Right ventricle myocardium inferior (tissue), 1 donor: ENCODE results near the gene INF2. TPM values are rescaled to one million over a fixed set of nuclear protein-coding genes. Genes with fewer than 3 reads are reported as not detected.
A peak's percentile ranks its signal among the peaks of the same experiment; 100 is the strongest.
"Not testable (repeated sequence)": the region's sequence is repeated elsewhere in the genome, so short reads cannot be mapped to it uniquely, and the experiment has no call there.

Experiments
- ATAC-seq: fragments of 200-7000 bp; cut with Tn5 transposase; one replicate; pipeline ENCODE4 v1.9.1; 2020; ENCODE audit warnings: mild to moderate bottlenecking, moderate library complexity
- DNase-seq: peaks from one replicate; pipeline ENCODE4 v3.0.0; 2021; ENCODE audit errors: missing footprints
- intact Hi-C: fragments of 100-400 bp; cut with DNase I; formaldehyde crosslinking; loops from one replicate; pipeline ENCODE4 v1.11.0; 2022
- total RNA-seq: library from RNA; stranded (reverse); fragmentation: NEBNext Ultra II Directional; extraction: Animal tissue kit (Norgen Biotek cat#: 25700); gene quantifications from one replicate; pipeline ENCODE4 v1.2.1, GENCODE V29; 2021
- donor health status: DM: no; HTN: yes; CAD: no; lungs with severe emphysema.

The INF2 gene
- total RNA-seq, 1 donor from 2014 or later: 31.1 TPM

DNA sequence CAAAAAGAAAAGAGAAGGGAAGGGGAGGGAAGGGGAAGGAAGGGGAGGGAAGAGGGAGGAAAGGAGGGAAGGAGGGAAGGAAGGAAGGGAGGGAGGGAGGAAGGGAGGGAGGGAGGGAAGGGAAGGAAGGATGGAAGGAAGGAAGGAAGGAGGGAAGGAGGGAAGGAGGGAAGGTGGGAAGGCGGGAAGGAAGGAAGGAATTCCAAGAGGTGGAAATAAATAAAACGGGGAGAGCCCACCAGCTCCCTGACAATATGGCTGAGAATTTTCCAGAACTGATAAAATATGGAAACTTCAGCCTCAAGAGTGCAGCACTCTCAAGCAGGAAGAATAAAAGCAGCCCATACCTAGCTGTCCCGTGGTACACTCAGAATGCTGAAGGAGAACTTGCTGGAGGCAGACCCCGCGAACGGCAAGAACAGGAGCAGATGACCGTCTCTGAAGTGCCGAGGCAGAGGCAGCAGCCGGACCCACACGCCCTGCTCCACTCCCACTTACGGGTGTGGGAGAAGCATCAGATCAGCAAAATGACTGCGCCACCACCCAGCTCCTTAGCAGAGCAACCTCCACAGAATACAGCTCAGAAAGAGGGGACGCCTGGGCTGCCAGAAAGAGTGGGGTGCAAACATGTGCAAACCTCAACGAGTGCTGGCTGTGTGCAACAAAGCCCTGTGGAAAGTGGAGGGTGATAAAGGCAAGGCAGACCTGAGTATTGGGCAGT is 34.1 kb upstream of the INF2 start:
- DNase-seq (peak; percentile 13), ATAC-seq (no peak)
- intact Hi-C loops: no loop called here

DNA sequence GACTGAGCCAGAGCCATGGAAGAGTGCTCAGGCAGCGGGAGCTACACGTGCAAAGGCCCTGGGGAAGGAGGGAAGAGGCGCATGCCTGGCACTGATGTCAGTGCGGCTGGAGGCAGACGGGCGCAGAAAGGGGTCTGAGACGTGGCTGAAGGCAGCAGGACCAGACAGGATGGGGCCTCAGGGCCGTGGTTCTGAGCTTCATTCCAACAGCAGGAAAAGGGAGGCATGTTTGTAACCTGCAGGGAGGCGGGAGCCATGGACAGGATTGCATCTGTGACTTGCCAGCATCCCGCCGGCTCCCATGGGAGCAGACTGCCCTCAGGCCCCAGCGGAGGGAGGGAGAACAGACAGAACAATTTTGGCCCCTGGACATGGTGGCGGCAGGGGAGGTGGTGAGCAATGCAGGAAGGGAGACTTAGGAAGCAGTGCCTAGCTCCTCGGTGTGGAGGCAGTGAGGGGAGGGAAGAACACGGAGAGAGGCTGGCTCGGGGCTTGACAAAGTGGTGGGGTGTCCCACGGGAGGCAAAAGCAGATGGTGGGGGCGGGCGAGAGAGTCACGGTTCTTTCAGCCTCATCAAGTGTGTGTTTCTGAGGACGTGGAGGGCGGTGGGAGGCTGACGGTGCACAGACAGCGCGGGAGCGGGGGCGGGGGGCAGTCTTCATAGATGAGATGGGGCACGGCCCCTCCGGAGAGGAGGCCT is 33.3 kb upstream of the INF2 start:
- intact Hi-C loops: no loop called here
- peak; percentile 34 for ATAC-seq
- peak; percentile 49 for DNase-seq

DNA sequence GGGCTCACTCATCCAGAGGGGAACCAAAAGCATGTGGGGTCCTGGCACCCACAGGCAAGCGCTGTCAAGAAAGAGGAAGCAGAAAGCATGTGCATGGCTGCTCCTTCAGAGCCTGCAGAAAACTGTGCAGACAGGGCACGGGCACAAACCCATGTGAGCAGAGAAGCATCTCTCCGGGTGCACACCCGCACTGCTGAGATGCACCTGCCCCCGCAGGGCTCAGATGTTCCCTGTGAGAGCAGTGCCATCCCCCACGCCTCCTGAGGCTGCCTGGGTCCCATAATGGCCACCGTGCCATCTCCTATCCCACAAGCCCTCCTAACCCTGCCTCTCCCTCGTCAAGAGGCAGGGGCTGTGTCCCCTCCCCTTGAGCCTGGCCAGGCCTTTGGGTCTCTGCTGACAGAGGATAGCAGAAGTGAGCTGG is 32.3 kb upstream of the INF2 start:
- ATAC-seq (peak; percentile 33), DNase-seq (peak; percentile 26)
- intact Hi-C loops: no loop called here

DNA sequence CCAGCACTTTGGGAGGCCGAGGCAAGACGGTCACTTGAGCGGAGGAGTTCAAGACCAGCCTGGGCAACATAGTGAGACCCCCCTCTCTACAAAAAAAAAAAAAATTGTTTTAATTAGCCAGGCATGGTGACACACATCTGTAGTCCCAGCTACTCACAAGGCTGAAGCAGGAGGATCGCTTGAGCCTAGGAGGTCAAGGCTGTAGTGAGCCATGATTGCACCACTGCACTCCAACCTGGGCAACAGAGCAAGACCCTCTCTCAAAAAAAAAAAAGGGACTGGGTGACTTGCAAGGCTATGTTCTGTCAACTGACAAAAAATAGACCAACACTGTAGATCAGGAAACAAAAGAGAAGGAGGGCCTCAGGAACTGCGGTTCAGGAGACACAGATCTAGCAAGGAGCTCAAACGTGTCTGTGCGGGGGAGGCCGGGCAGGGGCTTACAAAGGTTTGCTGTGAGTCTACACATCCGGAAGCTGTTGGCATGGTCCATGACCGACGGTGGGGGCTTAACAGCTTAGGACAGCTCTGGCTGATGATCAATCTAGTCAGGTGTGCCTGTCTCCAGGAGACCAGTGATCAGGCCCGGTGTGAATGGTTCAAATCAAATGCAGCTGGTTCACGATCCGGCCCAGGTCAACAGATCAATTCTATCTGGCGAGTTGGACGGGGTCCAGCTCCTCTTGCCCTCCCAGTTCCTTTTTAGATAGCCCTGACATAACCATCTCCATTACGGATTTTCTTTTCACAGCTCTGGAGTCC is 31.7 kb upstream of the INF2 start:
- peak; percentile 48 for DNase-seq
- intact Hi-C loops: no loop called here
- no peak for ATAC-seq

DNA sequence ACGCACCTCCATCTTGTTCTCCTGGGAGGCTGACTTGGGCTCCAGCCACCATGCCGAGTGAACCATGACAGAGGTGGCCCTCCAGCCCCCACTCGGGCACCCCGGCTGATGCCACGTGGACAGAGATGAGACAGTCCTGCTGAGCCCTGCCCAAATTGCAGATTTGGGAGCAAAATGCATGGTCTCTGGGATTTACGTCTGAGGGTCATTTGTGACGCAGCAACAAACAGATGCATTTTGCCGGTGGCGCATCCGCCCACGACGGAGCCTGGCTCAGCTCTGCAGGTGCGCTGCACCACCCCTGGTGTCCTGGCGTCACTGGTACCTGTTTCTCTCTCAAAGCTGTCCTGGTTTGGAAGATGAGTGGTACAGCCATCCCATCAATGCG is 31.1 kb upstream of the INF2 start:
- intact Hi-C loops: no loop called here
- DNase-seq (peak; percentile 40), ATAC-seq (no peak)

DNA sequence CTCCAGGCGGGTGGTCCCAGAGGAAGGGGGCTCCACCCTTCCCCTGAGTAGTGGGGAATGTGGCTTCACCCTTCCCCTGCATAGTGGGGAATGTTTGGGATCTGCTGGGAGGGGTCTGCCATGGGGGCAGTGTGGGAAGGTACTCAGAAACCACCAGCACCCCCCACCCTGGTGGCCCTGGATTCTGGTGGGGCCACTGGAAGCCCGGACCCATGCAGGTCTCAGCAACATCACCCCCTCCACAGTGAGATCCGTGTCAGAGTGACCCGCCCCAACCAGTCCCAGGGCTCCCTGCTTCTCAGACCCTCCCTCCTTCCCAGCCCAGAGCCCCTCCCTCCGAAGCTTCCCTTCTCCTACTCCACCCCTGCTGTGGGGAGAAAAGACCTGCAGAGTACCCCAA is 30.3 kb upstream of the INF2 start:
- ATAC-seq (no peak), DNase-seq (peak; percentile 35)
- intact Hi-C loops: no loop called here

DNA sequence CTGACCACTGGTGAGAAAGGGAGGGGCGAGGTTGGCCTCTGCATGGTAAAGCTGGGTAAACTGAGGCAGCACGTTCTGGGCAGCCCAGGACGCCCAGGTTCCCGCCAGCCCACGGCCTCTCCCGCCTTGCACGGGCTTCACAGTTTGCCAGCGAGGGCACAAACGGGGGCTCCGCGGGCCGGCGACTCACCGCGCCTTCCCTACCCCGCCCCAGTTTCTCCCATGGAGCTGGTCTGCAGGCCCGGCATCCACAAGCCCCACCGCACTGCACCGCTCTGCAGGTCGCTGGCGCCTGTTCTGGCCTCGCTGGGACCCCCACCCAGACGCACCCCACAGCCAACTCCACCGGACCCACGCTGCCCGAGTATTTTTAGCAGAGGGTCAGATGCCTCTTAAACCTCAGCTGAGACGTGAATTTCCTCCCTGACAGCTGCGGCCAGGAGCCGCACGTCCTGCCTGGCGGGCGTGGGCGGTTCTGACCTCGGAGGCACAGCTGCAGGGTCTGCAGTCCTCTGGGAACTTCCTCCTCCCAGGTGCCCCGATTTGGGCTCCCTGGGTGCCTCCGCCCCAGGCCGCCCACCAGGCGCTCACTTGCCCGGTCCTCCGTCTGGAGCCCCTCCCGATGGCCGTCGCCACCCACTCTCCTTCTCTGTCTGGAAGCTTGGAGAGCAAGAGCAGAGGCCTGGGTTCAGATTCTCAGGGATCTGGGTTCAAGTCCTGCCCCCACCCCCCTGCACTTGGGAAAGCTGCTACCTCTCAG is 29.5 kb upstream of the INF2 start:
- DNase-seq (peak; percentile 32), ATAC-seq (no peak)
- intact Hi-C loops: no loop called here

DNA sequence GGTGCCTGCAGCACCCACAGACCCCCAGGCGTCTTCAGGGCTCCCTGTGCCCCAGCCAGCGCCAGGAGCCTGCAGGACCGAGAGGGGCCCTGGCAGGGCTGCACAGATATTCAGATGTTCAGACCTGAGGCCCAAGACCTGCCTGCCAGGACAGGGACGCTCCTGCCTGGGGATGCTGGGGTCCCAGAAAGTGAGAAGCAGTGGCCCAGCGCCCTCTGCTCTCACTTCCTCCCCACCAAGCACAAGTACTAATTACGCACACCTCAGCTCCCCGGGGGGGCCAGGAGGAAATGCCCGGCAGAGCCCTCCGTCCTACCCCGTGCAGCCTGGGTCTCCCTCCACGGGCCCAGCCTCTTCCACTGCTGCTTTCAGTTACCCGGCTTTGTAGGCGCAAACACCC is 28.8 kb upstream of the INF2 start:
- intact Hi-C loops: no loop called here
- DNase-seq (peak; percentile 64), ATAC-seq (no peak)

DNA sequence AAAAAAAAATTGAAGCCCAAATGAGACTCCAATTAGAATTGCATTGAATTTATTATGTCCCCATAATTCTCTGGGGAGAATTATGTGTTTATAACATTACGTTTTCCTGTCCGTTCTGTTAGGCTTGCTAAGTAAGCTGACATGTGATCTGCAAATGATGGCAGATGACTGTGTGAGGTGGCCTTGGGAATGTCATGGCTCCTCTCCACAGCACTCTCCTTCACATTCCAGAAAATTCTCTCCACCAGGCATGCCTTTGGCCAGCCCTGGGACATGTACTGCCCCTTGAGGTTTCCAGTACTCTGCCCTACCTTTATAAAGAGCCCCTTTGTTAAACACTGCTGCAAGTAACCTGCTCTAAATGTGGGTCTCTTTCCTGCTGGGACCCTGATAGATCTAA is 28.3 kb upstream of the INF2 start:
- intact Hi-C loops: no loop called here
- ATAC-seq: no peak
- DNase-seq: peak; percentile 11

DNA sequence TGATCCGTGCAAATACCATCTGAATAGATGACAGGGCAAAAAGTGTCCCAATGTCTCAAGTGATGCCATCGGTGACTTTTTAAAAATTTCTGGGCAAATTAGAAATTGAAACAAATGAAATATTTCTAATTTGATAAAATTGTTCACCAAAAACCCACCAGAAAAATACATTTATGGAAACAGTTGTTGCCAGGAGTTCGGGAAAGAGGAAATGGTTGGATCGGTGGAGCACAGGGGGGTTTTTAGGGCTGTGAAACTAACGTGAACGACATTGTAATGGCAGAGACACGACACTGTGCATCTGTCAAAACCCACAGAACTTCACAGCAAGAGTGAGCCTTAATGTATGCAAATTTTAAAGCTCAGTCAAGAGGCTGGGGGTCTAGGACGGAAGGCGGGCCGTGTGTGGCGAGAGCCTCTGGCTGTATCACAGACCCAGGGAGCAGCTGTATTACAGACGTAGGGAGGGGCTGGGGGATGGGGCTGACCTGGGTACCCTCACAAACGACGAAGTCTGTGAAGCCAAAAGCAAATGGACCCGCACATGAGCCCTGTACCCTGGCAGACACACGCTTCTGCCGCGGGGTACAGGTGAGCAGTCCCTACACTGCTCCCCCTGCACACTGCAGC is 27.8 kb upstream of the INF2 start:
- intact Hi-C loops, DNase-seq, ATAC-seq: not testable (repeated sequence)

DNA sequence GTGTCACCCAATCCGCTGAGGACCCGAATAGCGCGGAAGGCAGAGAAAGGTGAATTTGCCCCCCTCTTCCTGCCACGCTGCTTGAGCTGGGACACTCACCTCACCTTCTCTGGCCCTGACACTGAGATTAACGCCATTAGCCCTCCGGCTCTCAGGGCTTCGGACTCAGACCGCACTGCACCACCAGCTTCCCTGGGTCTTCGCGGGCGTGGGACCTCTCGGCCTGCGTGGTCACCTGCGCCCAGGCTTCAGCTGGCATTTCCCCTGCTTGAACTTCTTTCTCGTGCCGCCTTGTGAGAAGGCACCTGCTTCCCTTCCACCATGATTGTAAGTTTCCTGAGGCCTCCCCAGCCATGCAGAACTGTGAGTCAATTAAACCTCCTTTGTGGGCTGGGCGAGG is 26.9 kb upstream of the INF2 start:
- not testable (repeated sequence) for ATAC-seq

DNA sequence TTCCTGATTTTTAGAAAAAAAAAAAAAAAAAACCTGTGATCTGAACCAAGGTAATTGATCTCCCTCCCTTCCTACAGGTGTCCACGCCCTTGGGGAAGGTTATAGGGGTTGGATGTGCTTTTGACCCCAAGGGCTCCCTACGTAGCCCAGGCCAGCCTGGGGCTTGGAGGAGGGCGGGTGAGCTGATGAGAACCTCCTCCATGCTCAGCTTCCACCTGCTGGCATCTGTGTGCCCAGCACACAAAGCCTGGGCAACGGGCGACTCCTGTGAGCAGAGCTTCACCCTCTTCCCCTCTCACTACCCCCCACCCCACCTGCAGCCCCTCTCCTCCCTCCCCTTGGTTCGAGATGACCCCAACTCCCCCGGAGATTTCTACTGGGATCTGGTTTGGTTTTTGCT is 25.3 kb upstream of the INF2 start:
- intact Hi-C loops: no loop called here
- no peak for ATAC-seq
- peak; percentile 67 for DNase-seq

More for the DNA sequence above, 26.9 kb upstream of the INF2 start:
- intact Hi-C loops: not testable (repeated sequence)
- DNase-seq: peak; percentile 33

DNA sequence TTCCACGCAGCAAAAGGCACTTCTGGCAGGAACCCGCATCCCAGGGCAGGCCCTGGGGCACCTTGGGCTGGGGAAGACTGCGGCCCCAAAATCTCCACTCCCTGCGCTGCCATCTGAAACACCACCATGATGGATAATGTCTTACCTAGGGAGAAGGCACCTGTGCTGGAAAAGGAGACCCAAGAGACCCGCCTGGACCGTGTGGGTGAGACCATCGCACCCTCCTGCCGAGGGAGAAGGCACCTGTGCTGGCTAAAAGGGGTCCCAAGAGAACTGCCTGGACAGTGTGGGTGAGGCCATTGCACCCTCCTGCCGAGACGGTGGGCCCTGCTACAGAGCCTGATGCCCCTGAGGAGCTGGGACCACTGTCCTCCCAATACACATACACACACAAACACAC is 24.8 kb upstream of the INF2 start:
- intact Hi-C loops: no loop called here
- no peak for ATAC-seq
- DNase-seq: peak; percentile 13

DNA sequence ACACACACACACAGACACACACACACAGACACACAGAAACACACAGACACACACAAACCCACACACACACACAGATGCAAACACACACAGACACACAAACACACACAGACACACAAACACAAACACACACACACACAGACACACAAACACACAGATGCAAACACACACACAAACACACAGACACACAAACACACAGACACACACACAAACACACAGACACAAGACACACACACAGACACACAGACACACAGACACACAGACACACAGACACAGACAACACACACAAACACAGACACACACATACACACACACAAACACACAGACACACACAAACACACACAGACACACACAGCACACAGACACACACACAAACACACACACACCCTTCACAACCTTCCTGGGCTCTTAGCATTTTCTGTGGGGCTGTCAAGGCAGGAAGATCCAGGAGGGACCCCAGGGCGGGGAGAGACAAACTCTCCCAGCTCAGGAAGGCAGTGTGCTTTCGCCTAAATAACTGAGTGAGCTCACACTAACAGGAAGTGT is 24.2 kb upstream of the INF2 start:
- ATAC-seq (no peak), DNase-seq (no peak)
- intact Hi-C loops: no loop called here

DNA sequence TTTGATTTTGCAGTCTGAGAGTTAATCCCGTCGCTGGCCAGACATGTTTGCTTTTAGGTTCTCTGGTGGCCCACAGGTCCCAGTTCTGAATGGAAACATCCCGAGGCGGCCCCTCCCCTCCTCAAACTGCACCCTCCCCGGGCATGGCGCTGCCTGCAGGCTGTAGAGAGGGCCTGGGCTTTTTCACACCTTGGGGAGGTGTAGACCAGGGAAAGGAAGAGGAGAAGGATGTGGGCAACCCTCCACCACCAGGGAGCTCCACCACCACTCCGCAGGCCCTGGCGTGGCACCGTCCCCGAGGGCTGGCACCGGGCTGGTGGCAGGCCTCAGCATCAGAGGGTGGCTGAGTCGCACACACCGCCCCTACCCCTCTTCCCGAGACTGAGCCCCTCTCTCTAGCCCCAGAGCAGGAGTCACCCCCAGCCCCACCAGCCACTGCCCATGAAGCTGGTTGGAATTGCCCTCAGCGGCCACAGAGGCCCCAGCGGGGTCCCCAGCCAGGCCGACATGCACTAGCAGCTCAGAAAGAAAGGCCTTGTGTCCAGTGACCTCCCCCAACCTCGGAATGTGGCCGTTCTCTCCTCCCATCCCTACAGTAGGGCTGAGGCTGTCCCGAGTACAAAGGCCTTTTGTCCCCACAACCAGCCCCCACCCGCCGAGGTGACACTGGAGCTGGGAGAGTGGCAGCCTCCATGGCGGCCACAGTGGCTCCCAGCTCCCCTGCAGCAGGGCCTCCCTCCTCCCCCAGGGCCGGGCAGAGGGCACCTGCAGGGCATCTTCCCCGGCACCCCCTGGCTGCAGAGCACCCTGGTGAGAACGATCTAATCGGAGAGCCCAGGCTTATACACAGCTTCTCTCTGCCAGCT is 23.5 kb upstream of the INF2 start:
- ATAC-seq (peak; percentile 64), DNase-seq (peak; percentile 65)
- intact Hi-C loops: no loop called here

DNA sequence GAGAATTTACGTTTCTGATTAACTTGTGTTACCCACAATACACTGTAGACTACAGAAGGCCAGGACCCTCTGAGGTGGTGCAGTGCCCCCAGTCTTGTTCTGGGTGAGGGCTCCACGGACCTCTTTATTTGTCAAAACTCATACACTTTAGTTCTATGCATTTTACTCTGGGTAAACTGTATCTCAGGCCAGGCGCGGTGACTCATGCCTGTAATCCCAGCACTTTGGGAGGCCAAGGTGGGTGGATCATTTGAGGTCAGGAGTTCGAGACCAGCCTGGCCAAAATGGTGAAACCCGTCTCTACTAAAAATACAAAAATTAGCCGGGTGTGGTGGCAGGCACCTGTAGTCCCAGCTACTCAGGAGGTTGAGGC is 22.9 kb upstream of the INF2 start:
- ATAC-seq, intact Hi-C loops: not testable (repeated sequence)

DNA sequence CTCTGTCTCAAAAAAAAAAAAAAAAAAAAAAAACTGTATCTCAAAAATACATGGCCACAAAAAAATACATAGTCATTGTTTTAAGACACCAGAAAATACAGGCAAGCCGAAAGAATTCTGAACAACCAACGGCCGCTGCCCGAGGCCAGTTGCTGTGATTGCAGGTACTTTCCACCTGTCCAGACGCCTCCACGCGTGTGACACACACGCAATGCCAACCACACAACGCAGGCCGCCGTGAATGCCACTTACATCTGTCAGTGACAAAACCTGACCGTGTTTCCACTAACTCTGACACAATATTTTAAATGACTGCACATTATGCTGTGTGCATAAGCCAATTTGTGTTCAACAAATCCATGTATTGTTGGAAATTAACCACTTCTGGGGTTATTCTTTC is 22.4 kb upstream of the INF2 start:
- intact Hi-C loops: no loop called here
- ATAC-seq (no peak), DNase-seq (peak; percentile 40)

More for the DNA sequence above, 22.9 kb upstream of the INF2 start:
- not testable (repeated sequence) for DNase-seq
